Esophagus muscularis mucosa (tissue), 3 donors: ENCODE results near the gene SMPD1.

Experiments
- POLR2A ChIP-seq: fragments of 450-650 bp; IDR thresholded peaks from one replicate; pipeline ENCODE4 v1.6.1; 2017; ENCODE audit warnings: antibody characterized with exemption, moderate library complexity, mild to moderate bottlenecking, low read depth
- TF ChIP-seq, protein P1 (sequence below), 3 experiments: fragments of 200-600 bp in 2 of 3; fragments of 450-650 bp in 1 of 3; sonication (generic) in 2 of 3; IDR thresholded peaks; one replicate each; pipeline ENCODE4 v1.5.1; 2017 to 2019; ENCODE audit warnings: antibody characterized with exemption in 3 of 3, mild to moderate bottlenecking in 2 of 3, moderate library complexity in 1 of 3

DNA sequence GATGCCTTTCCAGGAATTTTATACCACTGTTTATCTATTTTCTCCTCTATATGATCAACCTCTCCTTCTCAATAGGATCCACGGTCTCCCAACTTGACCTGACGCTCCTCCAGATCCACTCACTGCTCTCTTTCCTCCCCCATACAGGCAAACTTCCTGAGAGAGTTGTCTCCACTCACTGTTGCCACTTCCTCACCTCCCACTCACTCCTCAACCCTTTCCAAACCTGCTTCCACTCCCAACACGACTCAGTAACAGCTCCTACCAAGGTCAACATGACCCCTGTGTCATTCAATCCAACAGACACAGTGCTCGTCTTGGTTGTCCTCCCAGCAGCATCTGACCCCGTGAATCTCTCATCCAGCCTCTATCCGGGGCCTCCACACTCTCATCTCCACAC is 25.5 kb downstream of the SMPD1 start:
- TF ChIP-seq, protein P1, sequence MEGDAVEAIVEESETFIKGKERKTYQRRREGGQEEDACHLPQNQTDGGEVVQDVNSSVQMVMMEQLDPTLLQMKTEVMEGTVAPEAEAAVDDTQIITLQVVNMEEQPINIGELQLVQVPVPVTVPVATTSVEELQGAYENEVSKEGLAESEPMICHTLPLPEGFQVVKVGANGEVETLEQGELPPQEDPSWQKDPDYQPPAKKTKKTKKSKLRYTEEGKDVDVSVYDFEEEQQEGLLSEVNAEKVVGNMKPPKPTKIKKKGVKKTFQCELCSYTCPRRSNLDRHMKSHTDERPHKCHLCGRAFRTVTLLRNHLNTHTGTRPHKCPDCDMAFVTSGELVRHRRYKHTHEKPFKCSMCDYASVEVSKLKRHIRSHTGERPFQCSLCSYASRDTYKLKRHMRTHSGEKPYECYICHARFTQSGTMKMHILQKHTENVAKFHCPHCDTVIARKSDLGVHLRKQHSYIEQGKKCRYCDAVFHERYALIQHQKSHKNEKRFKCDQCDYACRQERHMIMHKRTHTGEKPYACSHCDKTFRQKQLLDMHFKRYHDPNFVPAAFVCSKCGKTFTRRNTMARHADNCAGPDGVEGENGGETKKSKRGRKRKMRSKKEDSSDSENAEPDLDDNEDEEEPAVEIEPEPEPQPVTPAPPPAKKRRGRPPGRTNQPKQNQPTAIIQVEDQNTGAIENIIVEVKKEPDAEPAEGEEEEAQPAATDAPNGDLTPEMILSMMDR (IDR thresholded peaks at IDR 0.05) = no peak
- TF ChIP-seq POLR2A = no peak
